Measurements from ENCODE around the gene XRRA1. TPM values are rescaled to one million over a fixed set of nuclear protein-coding genes. Genes with fewer than 3 reads are reported as not detected.

The XRRA1 gene
- total RNA-seq, 1 experiment from 2014 or later: 56.3 TPM

GRCh38 chr11:74932797-74933196, 16.1 kb downstream of the XRRA1 start:
- Histone ChIP-seq H3K27me3 (ENCODE audit: low read length) (no peaks in the 10 kb centered on the region), H4K20me1 (ENCODE audit: insufficient read depth, low read depth, low read length) (no peaks in the 10 kb centered on the region), H3K36me3 (ENCODE audit: insufficient read depth, low read length) (peaks cover 61% of the 10 kb centered on the region), H3K9ac (ENCODE audit: low read length) (no peak overlapping the region), H3K9me3 (ENCODE audit: low read length) (no peaks in the 10 kb centered on the region), H3K9me2 (replicated peaks; ENCODE audit: insufficient read depth, low read length) (no peaks in the 10 kb centered on the region), H3K4me3 (ENCODE audit: low read length) (no peak overlapping the region), H2AFZ (ENCODE audit: low read length) (no peak overlapping the region), H3K4me2 (ENCODE audit: low read depth, low read length, poor library complexity, severe bottlenecking) (no peak overlapping the region), H3K79me2 (ENCODE audit: low read length) (peaks cover 14% of the 10 kb centered on the region; the same call in 1 of the 2 replicates), H3K27ac (ENCODE audit: low read length) (no peak overlapping the region), H3K4me1 (ENCODE audit: low read length) (peaks cover 32% of the 10 kb centered on the region)
- DNase-seq: no peak

- no peak overlapping the region for H3K4me3 ChIP-seq (ENCODE audit: low read length)
- H3K79me2 ChIP-seq (ENCODE audit: low read length): peaks cover 14% of the 10 kb centered on the region; the same call in 1 of the 2 replicates
- H3K4me2 ChIP-seq (ENCODE audit: low read depth, low read length, poor library complexity, severe bottlenecking): no peak overlapping the region
- H4K20me1 ChIP-seq (ENCODE audit: insufficient read depth, low read depth, low read length): no peaks in the 10 kb centered on the region
- H3K4me1 ChIP-seq (ENCODE audit: low read length): peaks cover 31% of the 10 kb centered on the region
- DNase-seq: no peak
- no peak overlapping the region for H3K27ac ChIP-seq (ENCODE audit: low read length)
- no peaks in the 10 kb centered on the region for H3K27me3 ChIP-seq (ENCODE audit: low read length)
- no peak overlapping the region for H2AFZ ChIP-seq (ENCODE audit: low read length)
- no peak overlapping the region for H3K9ac ChIP-seq (ENCODE audit: low read length)
- no peaks in the 10 kb centered on the region for H3K9me3 ChIP-seq (ENCODE audit: low read length)
- H3K36me3 ChIP-seq (ENCODE audit: insufficient read depth, low read length): peaks cover 64% of the 10 kb centered on the region
- no peaks in the 10 kb centered on the region for H3K9me2 ChIP-seq (replicated peaks; ENCODE audit: insufficient read depth, low read length)
Observed at GRCh38 chr11:74932169-74932568, 16.7 kb downstream of the XRRA1 start.

GRCh38 chr11:74929431-74930363, 19.2 kb downstream of the XRRA1 start:
- peak overlapping the region; percentile 39 for H3K27ac ChIP-seq (ENCODE audit: low read length)
- H3K4me3 ChIP-seq (ENCODE audit: low read length): no peak overlapping the region
- peaks cover 39% of the 10 kb centered on the region for H3K36me3 ChIP-seq (ENCODE audit: insufficient read depth, low read length)
- no peaks in the 10 kb centered on the region for H3K9me3 ChIP-seq (ENCODE audit: low read length)
- no peaks in the 10 kb centered on the region for H3K79me2 ChIP-seq (ENCODE audit: low read length)
- H3K27me3 ChIP-seq (ENCODE audit: low read length): no peaks in the 10 kb centered on the region
- DNase-seq: peak; percentile 95
- H3K4me1 ChIP-seq (ENCODE audit: low read length): peaks cover 6% of the 10 kb centered on the region
- H4K20me1 ChIP-seq (ENCODE audit: insufficient read depth, low read depth, low read length): no peaks in the 10 kb centered on the region
- H2AFZ ChIP-seq (ENCODE audit: low read length): no peak overlapping the region
- H3K9ac ChIP-seq (ENCODE audit: low read length): no peak overlapping the region
- no peak overlapping the region for H3K4me2 ChIP-seq (ENCODE audit: low read depth, low read length, poor library complexity, severe bottlenecking)
- H3K9me2 ChIP-seq (replicated peaks; ENCODE audit: insufficient read depth, low read length): no peaks in the 10 kb centered on the region

GRCh38 chr11:74927496-74927895, 21.4 kb downstream of the XRRA1 start:
- Histone ChIP-seq H3K4me1 (ENCODE audit: low read length) (no peaks in the 10 kb centered on the region; the same call in 1 of the 2 replicates), H2AFZ (ENCODE audit: low read length) (no peak overlapping the region), H3K36me3 (ENCODE audit: insufficient read depth, low read length) (peaks cover 24% of the 10 kb centered on the region), H4K20me1 (ENCODE audit: insufficient read depth, low read depth, low read length) (no peaks in the 10 kb centered on the region), H3K27ac (ENCODE audit: low read length) (no peak overlapping the region), H3K9me3 (ENCODE audit: low read length) (no peaks in the 10 kb centered on the region), H3K4me3 (ENCODE audit: low read length) (no peak overlapping the region), H3K9ac (ENCODE audit: low read length) (no peak overlapping the region), H3K27me3 (ENCODE audit: low read length) (no peaks in the 10 kb centered on the region), H3K79me2 (ENCODE audit: low read length) (no peaks in the 10 kb centered on the region), H3K9me2 (replicated peaks; ENCODE audit: insufficient read depth, low read length) (no peaks in the 10 kb centered on the region), H3K4me2 (ENCODE audit: low read depth, low read length, poor library complexity, severe bottlenecking) (no peak overlapping the region)
- no peak for DNase-seq

- H3K4me1 ChIP-seq (ENCODE audit: low read length): no peaks in the 10 kb centered on the region; the same call in 1 of the 2 replicates
- no peak overlapping the region for H2AFZ ChIP-seq (ENCODE audit: low read length)
- H3K27ac ChIP-seq (ENCODE audit: low read length): no peak overlapping the region
- H3K4me2 ChIP-seq (ENCODE audit: low read depth, low read length, poor library complexity, severe bottlenecking): no peak overlapping the region
- H3K9me3 ChIP-seq (ENCODE audit: low read length): no peaks in the 10 kb centered on the region
- H3K9me2 ChIP-seq (replicated peaks; ENCODE audit: insufficient read depth, low read length): no peaks in the 10 kb centered on the region
- no peaks in the 10 kb centered on the region for H4K20me1 ChIP-seq (ENCODE audit: insufficient read depth, low read depth, low read length)
- DNase-seq: no peak
- H3K4me3 ChIP-seq (ENCODE audit: low read length): no peak overlapping the region
- no peak overlapping the region for H3K9ac ChIP-seq (ENCODE audit: low read length)
- no peaks in the 10 kb centered on the region for H3K79me2 ChIP-seq (ENCODE audit: low read length)
- no peaks in the 10 kb centered on the region for H3K27me3 ChIP-seq (ENCODE audit: low read length)
- H3K36me3 ChIP-seq (ENCODE audit: insufficient read depth, low read length): peaks cover 24% of the 10 kb centered on the region
Observed at GRCh38 chr11:74926304-74927030, 22.4 kb downstream of the XRRA1 start.

- DNase-seq: no peak
- Histone ChIP-seq H3K4me2 (ENCODE audit: low read depth, low read length, poor library complexity, severe bottlenecking) (no peak overlapping the region), H3K27me3 (ENCODE audit: low read length) (no peaks in the 10 kb centered on the region), H3K9me3 (ENCODE audit: low read length) (no peaks in the 10 kb centered on the region), H2AFZ (ENCODE audit: low read length) (no peak overlapping the region), H3K36me3 (ENCODE audit: insufficient read depth, low read length) (peaks cover 32% of the 10 kb centered on the region), H3K4me3 (ENCODE audit: low read length) (no peak overlapping the region), H3K27ac (ENCODE audit: low read length) (no peak overlapping the region), H3K79me2 (ENCODE audit: low read length) (no peaks in the 10 kb centered on the region), H3K9me2 (replicated peaks; ENCODE audit: insufficient read depth, low read length) (no peaks in the 10 kb centered on the region), H3K4me1 (ENCODE audit: low read length) (no peaks in the 10 kb centered on the region; the same call in 1 of the 2 replicates), H4K20me1 (ENCODE audit: insufficient read depth, low read depth, low read length) (no peaks in the 10 kb centered on the region), H3K9ac (ENCODE audit: low read length) (no peak overlapping the region)
Observed at GRCh38 chr11:74925281-74925680, 23.6 kb downstream of the XRRA1 start.

- Histone ChIP-seq H3K79me2 (ENCODE audit: low read length) (0 out of 2 replicates have a peak, but pooled peaks cover 3% of the 10 kb centered on the region), H3K9me2 (replicated peaks; ENCODE audit: insufficient read depth, low read length) (no peaks in the 10 kb centered on the region), H3K9me3 (ENCODE audit: low read length) (no peaks in the 10 kb centered on the region), H3K27me3 (ENCODE audit: low read length) (no peaks in the 10 kb centered on the region), H3K4me1 (ENCODE audit: low read length) (no peaks in the 10 kb centered on the region; the same call in 1 of the 2 replicates), H3K4me3 (ENCODE audit: low read length) (no peak overlapping the region), H3K4me2 (ENCODE audit: low read depth, low read length, poor library complexity, severe bottlenecking) (no peak overlapping the region), H2AFZ (ENCODE audit: low read length) (no peak overlapping the region), H3K27ac (ENCODE audit: low read length) (no peak overlapping the region), H4K20me1 (ENCODE audit: insufficient read depth, low read depth, low read length) (no peaks in the 10 kb centered on the region), H3K36me3 (ENCODE audit: insufficient read depth, low read length) (peaks cover 36% of the 10 kb centered on the region), H3K9ac (ENCODE audit: low read length) (no peak overlapping the region)
- DNase-seq: no peak
Observed at GRCh38 chr11:74923125-74923524, 25.8 kb downstream of the XRRA1 start.

- H3K9ac ChIP-seq (ENCODE audit: low read length): no peak overlapping the region
- H3K9me2 ChIP-seq (replicated peaks; ENCODE audit: insufficient read depth, low read length): no peaks in the 10 kb centered on the region
- peaks cover 13% of the 10 kb centered on the region for H3K4me1 ChIP-seq (ENCODE audit: low read length)
- H2AFZ ChIP-seq (ENCODE audit: low read length): no peak overlapping the region
- H3K4me2 ChIP-seq (ENCODE audit: low read depth, low read length, poor library complexity, severe bottlenecking): peak overlapping the region; percentile 13
- peaks cover 10% of the 10 kb centered on the region; the same call in 1 of the 2 replicates for H3K79me2 ChIP-seq (ENCODE audit: low read length)
- H3K36me3 ChIP-seq (ENCODE audit: insufficient read depth, low read length): peaks cover 26% of the 10 kb centered on the region
- DNase-seq: peak; percentile 4
- H3K9me3 ChIP-seq (ENCODE audit: low read length): no peaks in the 10 kb centered on the region
- H3K27me3 ChIP-seq (ENCODE audit: low read length): no peaks in the 10 kb centered on the region
- peak overlapping the region; percentile 48 for H3K27ac ChIP-seq (ENCODE audit: low read length)
- H4K20me1 ChIP-seq (ENCODE audit: insufficient read depth, low read depth, low read length): no peaks in the 10 kb centered on the region
- no peak overlapping the region for H3K4me3 ChIP-seq (ENCODE audit: low read length)
Observed at GRCh38 chr11:74909812-74910211, 39.1 kb downstream of the XRRA1 start.

Measured in Karpas-422 (cell line).